ENCODE measurements around the gene ABHD14A.

The ABHD14A gene

DNA sequence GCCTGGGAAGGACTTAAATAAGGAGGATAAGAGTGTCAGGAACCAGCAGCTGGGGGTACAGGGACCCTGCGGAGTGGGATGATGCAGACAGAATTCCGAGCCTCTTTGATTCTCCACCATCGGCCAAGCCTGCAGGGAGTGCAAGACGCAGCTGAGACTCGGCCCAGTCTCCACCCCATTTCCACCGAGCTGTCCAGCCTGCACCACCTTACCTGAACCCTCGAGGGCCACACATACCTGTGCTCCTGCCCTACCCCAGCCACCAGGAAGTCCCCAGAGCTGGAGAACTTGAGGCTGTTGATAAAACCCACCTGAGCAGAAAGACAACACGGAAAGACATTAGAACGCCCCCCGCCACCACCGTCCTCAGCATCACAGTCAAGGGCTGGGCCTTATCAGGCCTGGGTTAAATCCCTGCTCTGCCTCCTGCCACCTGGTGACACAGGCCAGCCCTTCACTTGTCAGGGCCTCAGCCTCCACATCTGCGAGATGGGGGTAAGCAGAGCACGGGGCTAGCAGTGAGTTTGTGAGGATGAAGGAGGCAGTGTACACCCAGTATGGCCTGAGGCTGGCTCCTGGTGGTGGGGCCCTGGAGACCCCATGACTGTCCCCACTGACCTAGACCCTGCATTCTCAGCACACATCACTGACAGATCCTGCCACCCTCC, 41.3 kb upstream of the ABHD14A start:
- Histone ChIP-seq H2AFZ (ENCODE audit: low read depth, low read length) (no peak overlapping the region), H3K4me3 (ENCODE audit: low read length) (no peak overlapping the region), H3K4me2 (ENCODE audit: low read length) (no peak overlapping the region), H3K27me3 (ENCODE audit: low read depth, low read length) (no peaks in the 10 kb centered on the region), H4K20me1 (ENCODE audit: insufficient read depth, low read length) (no peaks in the 10 kb centered on the region), H3K9me3 (ENCODE audit: insufficient read depth, low read length) (no peaks in the 10 kb centered on the region), H3K36me3 (replicated peaks; ENCODE audit: low read depth, low read length) (peaks cover 54% of the 10 kb centered on the region), H3K79me2 (ENCODE audit: low read length) (peaks cover 7% of the 10 kb centered on the region), H3K27ac (ENCODE audit: low read length) (no peak overlapping the region), H3K4me1 (ENCODE audit: low read length) (no peaks in the 10 kb centered on the region), H3K9ac (ENCODE audit: low read length) (no peak overlapping the region)
- TF ChIP-seq, protein P1, sequence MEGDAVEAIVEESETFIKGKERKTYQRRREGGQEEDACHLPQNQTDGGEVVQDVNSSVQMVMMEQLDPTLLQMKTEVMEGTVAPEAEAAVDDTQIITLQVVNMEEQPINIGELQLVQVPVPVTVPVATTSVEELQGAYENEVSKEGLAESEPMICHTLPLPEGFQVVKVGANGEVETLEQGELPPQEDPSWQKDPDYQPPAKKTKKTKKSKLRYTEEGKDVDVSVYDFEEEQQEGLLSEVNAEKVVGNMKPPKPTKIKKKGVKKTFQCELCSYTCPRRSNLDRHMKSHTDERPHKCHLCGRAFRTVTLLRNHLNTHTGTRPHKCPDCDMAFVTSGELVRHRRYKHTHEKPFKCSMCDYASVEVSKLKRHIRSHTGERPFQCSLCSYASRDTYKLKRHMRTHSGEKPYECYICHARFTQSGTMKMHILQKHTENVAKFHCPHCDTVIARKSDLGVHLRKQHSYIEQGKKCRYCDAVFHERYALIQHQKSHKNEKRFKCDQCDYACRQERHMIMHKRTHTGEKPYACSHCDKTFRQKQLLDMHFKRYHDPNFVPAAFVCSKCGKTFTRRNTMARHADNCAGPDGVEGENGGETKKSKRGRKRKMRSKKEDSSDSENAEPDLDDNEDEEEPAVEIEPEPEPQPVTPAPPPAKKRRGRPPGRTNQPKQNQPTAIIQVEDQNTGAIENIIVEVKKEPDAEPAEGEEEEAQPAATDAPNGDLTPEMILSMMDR (IDR thresholded peaks at IDR 0.05; ENCODE audit: low read depth, low read length), result no peak
- TF ChIP-seq EZH2phosphoT487 (IDR thresholded peaks at IDR 0.05; ENCODE audit: low read depth), result no peak

DNA sequence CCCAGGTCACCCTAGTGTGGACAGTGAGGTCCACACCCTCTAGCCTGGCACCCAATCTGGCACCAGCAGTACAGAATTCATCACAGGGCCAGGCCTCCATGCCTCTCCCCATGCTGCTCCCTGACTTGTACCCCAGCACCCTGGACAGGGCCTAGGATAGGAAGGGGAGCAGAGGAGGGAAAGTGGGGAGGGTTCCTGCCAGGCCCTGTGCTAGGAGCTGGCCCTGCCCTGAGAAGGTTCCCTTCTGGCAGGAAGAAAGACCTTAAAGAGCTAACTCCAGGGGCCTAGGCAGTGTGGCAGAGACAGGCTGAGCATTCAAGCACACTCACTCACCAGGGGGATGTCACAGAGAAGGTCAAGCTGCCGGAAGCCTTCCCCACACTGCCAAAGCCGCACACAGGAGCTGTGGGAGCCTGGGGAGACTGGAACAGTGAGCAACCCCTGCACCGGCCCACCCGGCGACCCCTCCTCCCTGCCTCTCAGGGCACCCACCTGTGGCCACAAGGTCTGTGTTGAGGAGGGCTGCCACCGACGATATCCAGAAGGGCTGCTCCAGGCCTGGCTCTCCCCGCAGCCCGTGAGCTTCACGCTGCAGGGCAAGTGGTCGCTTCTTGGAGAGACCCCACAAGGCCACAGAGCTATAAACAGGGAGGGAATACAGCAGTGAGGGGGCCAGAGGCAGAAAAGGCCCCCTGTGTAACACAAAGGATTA, 40.6 kb upstream of the ABHD14A start:
- peaks cover 59% of the 10 kb centered on the region for H3K36me3 ChIP-seq (replicated peaks; ENCODE audit: low read depth, low read length)
- TF ChIP-seq, protein P1 (IDR thresholded peaks at IDR 0.05; ENCODE audit: low read depth, low read length), result no peak
- no peak for TF ChIP-seq EZH2phosphoT487 (IDR thresholded peaks at IDR 0.05; ENCODE audit: low read depth)
- no peak overlapping the region for H2AFZ ChIP-seq (ENCODE audit: low read depth, low read length)
- H4K20me1 ChIP-seq (ENCODE audit: insufficient read depth, low read length), result no peaks in the 10 kb centered on the region; the same call in 1 of the 2 replicates
- no peaks in the 10 kb centered on the region for H3K9me3 ChIP-seq (ENCODE audit: insufficient read depth, low read length)
- H3K4me2 ChIP-seq (ENCODE audit: low read length), result no peak overlapping the region
- peaks cover 14% of the 10 kb centered on the region for H3K79me2 ChIP-seq (ENCODE audit: low read length)
- H3K9ac ChIP-seq (ENCODE audit: low read length), result no peak overlapping the region
- H3K27ac ChIP-seq (ENCODE audit: low read length), result no peak overlapping the region
- peaks cover 3% of the 10 kb centered on the region for H3K4me1 ChIP-seq (ENCODE audit: low read length)
- H3K4me3 ChIP-seq (ENCODE audit: low read length), result no peak overlapping the region
- H3K27me3 ChIP-seq (ENCODE audit: low read depth, low read length), result no peaks in the 10 kb centered on the region

DNA sequence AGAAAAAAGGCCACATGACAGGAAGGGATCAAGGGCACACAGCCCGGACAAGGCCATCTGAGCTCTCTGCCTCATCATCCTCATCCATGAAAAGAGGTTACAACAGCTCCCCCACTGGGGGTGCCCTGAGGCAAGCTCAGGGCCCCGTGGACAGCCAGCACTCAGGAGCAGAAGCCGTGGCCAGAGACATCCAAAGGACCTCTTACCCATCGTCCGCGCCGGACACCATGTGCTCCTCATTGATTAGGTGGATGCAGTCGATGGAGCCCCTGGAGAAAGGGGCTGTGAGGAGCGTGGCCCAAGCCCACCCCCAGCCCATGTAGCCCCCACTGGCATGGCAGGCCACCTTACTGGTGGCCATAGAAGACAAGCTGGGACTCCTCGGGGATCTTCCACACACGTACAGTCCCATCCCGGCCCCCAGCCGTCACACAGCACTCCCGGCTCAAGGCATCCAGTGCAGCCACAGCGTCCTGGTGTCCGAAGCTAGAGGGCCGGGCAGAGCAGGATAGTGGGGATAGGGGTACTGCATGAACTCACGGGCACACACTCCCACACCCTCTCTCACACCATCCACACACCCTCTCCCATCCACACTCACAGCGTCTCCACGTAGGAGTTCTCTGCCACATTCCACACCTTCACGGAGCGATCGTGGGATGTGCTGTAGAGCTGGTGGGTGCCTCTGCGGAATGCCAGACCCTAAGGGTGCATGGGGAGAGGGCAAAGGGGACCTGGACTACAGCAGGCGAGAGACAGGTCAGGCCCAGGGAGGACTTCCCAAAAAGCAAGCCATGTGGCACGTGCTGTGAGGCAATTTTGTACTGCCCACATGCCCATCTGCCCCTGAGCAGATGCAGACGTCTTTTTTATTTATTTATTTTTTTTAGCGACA, 39.6 kb upstream of the ABHD14A start:
- no peak overlapping the region for H3K4me3 ChIP-seq (ENCODE audit: low read length)
- no peaks in the 10 kb centered on the region for H3K9me3 ChIP-seq (ENCODE audit: insufficient read depth, low read length)
- no peaks in the 10 kb centered on the region for H3K27me3 ChIP-seq (ENCODE audit: low read depth, low read length)
- peaks cover 12% of the 10 kb centered on the region for H3K4me1 ChIP-seq (ENCODE audit: low read length)
- no peak overlapping the region for H3K27ac ChIP-seq (ENCODE audit: low read length)
- no peaks in the 10 kb centered on the region; the same call in 1 of the 2 replicates for H4K20me1 ChIP-seq (ENCODE audit: insufficient read depth, low read length)
- no peak overlapping the region for H2AFZ ChIP-seq (ENCODE audit: low read depth, low read length)
- no peak for TF ChIP-seq EZH2phosphoT487 (IDR thresholded peaks at IDR 0.05; ENCODE audit: low read depth)
- TF ChIP-seq, protein P1 (IDR thresholded peaks at IDR 0.05; ENCODE audit: low read depth, low read length), result no peak
- H3K9ac ChIP-seq (ENCODE audit: low read length), result no peak overlapping the region
- H3K79me2 ChIP-seq (ENCODE audit: low read length), result peaks cover 24% of the 10 kb centered on the region
- peaks cover 60% of the 10 kb centered on the region for H3K36me3 ChIP-seq (replicated peaks; ENCODE audit: low read depth, low read length)
- no peak overlapping the region for H3K4me2 ChIP-seq (ENCODE audit: low read length)

Measured in OCI-LY3 (cell line).